IMR-90 (cell line): Measurements from ENCODE around the gene NHSL1. TPM values are rescaled to one million over a fixed set of nuclear protein-coding genes. Genes with fewer than 3 reads are reported as not detected.

Experiments used
- ATAC-seq: fragments of 200-7000 bp; cut with Tn5 transposase; 2 replicates; pipeline ENCODE4 v1.9.1; 2020; ENCODE audit warnings: low read depth, mild to moderate bottlenecking, moderate library complexity
- BruUV-seq: library from RNA; stranded (reverse); fragments of 400-500 nt; replicated peaks from 2 replicates; lab custom pipeline; 2021; lab: Mats Ljungman, UMichigan
- CTCF ChIA-PET: fragments of 300-600 bp; formaldehyde crosslinking; extraction: SDS; loops from one replicate; lab custom pipeline; 2021; ENCODE audit warnings: antibody characterized with exemption; lab: Yijun Ruan, JAX
- POLR2A ChIA-PET: fragments of 300-600 bp; sonication (Branson Sonifier 250); formaldehyde crosslinking; loops from one replicate; lab custom pipeline; 2022; ENCODE audit warnings: antibody characterized with exemption; ENCODE audit not compliant: unreplicated experiment; lab: Charles Lee
- DNase-seq: peaks from one replicate; pipeline ENCODE4 v3.0.0; 2013
- H2AFZ ChIP-seq: replicated peaks from 2 replicates; pipeline ENCODE3; 2013; ENCODE audit warnings: low read length, mild to moderate bottlenecking; ENCODE audit not compliant: poor library complexity
- H2AK5ac ChIP-seq: 2 replicates; pipeline ENCODE4 v1.6.1; 2013; ENCODE audit warnings: low read depth, low read length, inconsistent platforms
- H2AK9ac ChIP-seq: replicated peaks from 2 replicates; pipeline ENCODE3; 2013; ENCODE audit warnings: mild to moderate bottlenecking, low read depth, low read length, moderate library complexity; ENCODE audit not compliant: poor library complexity
- H2BK120ac ChIP-seq: 2 replicates; pipeline ENCODE4 v1.6.1; 2013; ENCODE audit warnings: low read depth, low read length, inconsistent platforms
- H2BK15ac ChIP-seq: 3 replicates; pipeline ENCODE4 v1.6.1; 2013; ENCODE audit warnings: low read depth, low read length, inconsistent platforms
- H2BK20ac ChIP-seq: 2 replicates; pipeline ENCODE4 v1.6.1; 2013; ENCODE audit warnings: low read depth, mild to moderate bottlenecking, inconsistent platforms, low read length, moderate library complexity
- H2BK5ac ChIP-seq: 2 replicates; pipeline ENCODE4 v1.6.1; 2013; ENCODE audit warnings: mild to moderate bottlenecking, low read depth, low read length, inconsistent platforms; ENCODE audit not compliant: poor library complexity, severe bottlenecking
- H3K14ac ChIP-seq: replicated peaks from 2 replicates; pipeline ENCODE4 v1.6.1; 2013; ENCODE audit warnings: low read depth, low read length, inconsistent platforms
- H3K18ac ChIP-seq: 2 replicates; pipeline ENCODE4 v1.6.1; 2013; ENCODE audit warnings: low read depth, low read length, control low read depth
- H3K23ac ChIP-seq: 2 replicates; pipeline ENCODE4 v1.6.1; 2013; ENCODE audit warnings: low read depth, low read length, inconsistent platforms
- H3K27ac ChIP-seq: 2 replicates; pipeline ENCODE4 v1.5.1; 2013; ENCODE audit warnings: mild to moderate bottlenecking, control low read depth, low read length; ENCODE audit not compliant: insufficient read depth
- H3K27me3 ChIP-seq: 2 replicates; pipeline ENCODE4 v1.6.1; 2013; ENCODE audit warnings: low read length; ENCODE audit not compliant: control insufficient read depth, insufficient read depth
- H3K36me3 ChIP-seq: 2 replicates; pipeline ENCODE4 v1.6.1; 2013; ENCODE audit warnings: low read length, mixed read lengths; ENCODE audit not compliant: control insufficient read depth, insufficient read depth
- H3K4ac ChIP-seq: 2 replicates; pipeline ENCODE4 v1.6.1; 2013; ENCODE audit warnings: low read depth, low read length, inconsistent platforms
- H3K4me1 ChIP-seq: 2 replicates; pipeline ENCODE4 v1.6.1; 2013; ENCODE audit warnings: low read length, mixed read lengths; ENCODE audit not compliant: control insufficient read depth, insufficient read depth
- H3K4me2 ChIP-seq: 2 replicates; pipeline ENCODE4 v1.6.1; 2013; ENCODE audit warnings: low read depth, mild to moderate bottlenecking, control low read depth, low read length, moderate library complexity
- H3K4me3 ChIP-seq: 2 replicates; pipeline ENCODE4 v1.5.1; 2013; ENCODE audit warnings: low read depth, mild to moderate bottlenecking, control low read depth, low read length, moderate library complexity; ENCODE audit not compliant: insufficient read depth
- H3K56ac ChIP-seq: 2 replicates; pipeline ENCODE4 v1.6.1; 2013; ENCODE audit warnings: low read length, inconsistent platforms; ENCODE audit not compliant: insufficient read depth; ENCODE audit errors: extremely low read depth
- H3K79me1 ChIP-seq, 2 experiments: 2 replicates each; pipeline ENCODE4 v1.6.1; 2013; ENCODE audit warnings: low read length in 2 of 2, inconsistent platforms in 1 of 2, low read depth in 1 of 2
- H3K9ac ChIP-seq: 2 replicates; pipeline ENCODE4 v1.6.1; 2013; ENCODE audit warnings: low read depth, low read length, control low read depth
- H3K9me1 ChIP-seq: 2 replicates; pipeline ENCODE4 v1.6.1; 2013; ENCODE audit warnings: low read length, inconsistent platforms; ENCODE audit not compliant: insufficient read depth
- H3K9me3 ChIP-seq: 2 replicates; pipeline ENCODE4 v1.6.1; 2013; ENCODE audit warnings: low read length; ENCODE audit not compliant: control insufficient read depth, insufficient read depth
- H4K20me1 ChIP-seq: 2 replicates; pipeline ENCODE4 v1.6.1; 2013; ENCODE audit warnings: low read length, inconsistent platforms; ENCODE audit not compliant: insufficient read depth
- H4K5ac ChIP-seq: 2 replicates; pipeline ENCODE4 v1.6.1; 2013; ENCODE audit warnings: mild to moderate bottlenecking, low read depth, low read length, control low read depth
- H4K8ac ChIP-seq, 2 experiments: 2 replicates each; pipeline ENCODE4 v1.6.1; 2013; ENCODE audit warnings: low read depth in 2 of 2, low read length in 2 of 2, control low read depth in 1 of 2, inconsistent platforms in 1 of 2
- H4K91ac ChIP-seq: 2 replicates; pipeline ENCODE4 v1.6.1; 2013; ENCODE audit warnings: low read depth, low read length, inconsistent platforms; ENCODE audit not compliant: insufficient read depth
- BHLHE40 ChIP-seq: fragments of 150-350 bp; IDR thresholded peaks from 2 replicates; pipeline ENCODE4 v1.6.1; 2016; ENCODE audit warnings: mild to moderate bottlenecking, low read depth, low read length
- CEBPB ChIP-seq: IDR thresholded peaks from 2 replicates; pipeline ENCODE4 v1.6.1; 2012; ENCODE audit warnings: low read depth, low read length, improper control_type of control experiment
- CHD1 ChIP-seq: IDR thresholded peaks from 2 replicates; pipeline ENCODE4 v1.6.1; 2012; ENCODE audit warnings: low read depth, low read length, improper control_type of control experiment
- CTCF ChIP-seq: conservative IDR thresholded peaks from 2 replicates; pipeline ENCODE4 v1.5.1; 2012; ENCODE audit warnings: mild to moderate bottlenecking, low read depth, low read length, improper control_type of control experiment
- FOS ChIP-seq: fragments of 150-350 bp; IDR thresholded peaks from 2 replicates; pipeline ENCODE4 v1.6.1; 2016; ENCODE audit warnings: low read depth, low read length
- MAFK ChIP-seq: IDR thresholded peaks from 2 replicates; pipeline ENCODE4 v1.6.1; 2012; ENCODE audit warnings: low read depth, low read length, improper control_type of control experiment
- MAZ ChIP-seq: IDR thresholded peaks from 2 replicates; pipeline ENCODE4 v1.6.1; 2012; ENCODE audit warnings: low read depth, mild to moderate bottlenecking, low read length, improper control_type of control experiment, moderate library complexity, borderline replicate concordance
- MXI1 ChIP-seq: IDR thresholded peaks from 2 replicates; pipeline ENCODE4 v1.6.1; 2012; ENCODE audit warnings: low read depth, mild to moderate bottlenecking, low read length, moderate library complexity, borderline replicate concordance
- NFE2L2 ChIP-seq: fragments of 150-350 bp; IDR thresholded peaks from 2 replicates; pipeline ENCODE4 v1.6.1; 2016; ENCODE audit warnings: low read depth, mild to moderate bottlenecking, low read length
- POLR2A ChIP-seq: IDR thresholded peaks from 2 replicates; pipeline ENCODE4 v1.6.1; 2012; ENCODE audit warnings: mild to moderate bottlenecking, low read depth, low read length
- RAD21 ChIP-seq: IDR thresholded peaks from 2 replicates; pipeline ENCODE4 v1.6.1; 2012; ENCODE audit warnings: low read length, improper control_type of control experiment
- RCOR1 ChIP-seq: IDR thresholded peaks from 2 replicates; pipeline ENCODE4 v1.6.1; 2012; ENCODE audit warnings: mild to moderate bottlenecking, low read length, improper control_type of control experiment; ENCODE audit not compliant: insufficient replicate concordance
- SMC3 ChIP-seq: fragments of 150-350 bp; IDR thresholded peaks from 2 replicates; pipeline ENCODE4 v1.6.1; 2016; ENCODE audit warnings: low read depth, mild to moderate bottlenecking, antibody characterized with exemption, low read length, moderate library complexity
- dilution Hi-C: fragments of 300-500 bp; cut with HindIII; formaldehyde crosslinking; loops from one replicate; pipeline ENCODE4 v1.14.3; 2018; ENCODE audit warnings: low sequenced_read_pairs; ENCODE audit not compliant: unreplicated experiment
- in situ Hi-C: fragments of 300-500 bp; cut with MboI; formaldehyde crosslinking; loops from 3 replicates; pipeline ENCODE4 v1.14.3; 2019; ENCODE audit warnings: low sequenced_read_pairs, inconsistent platforms, mixed read lengths
- intact Hi-C: fragments of 100-400 bp; cut with micrococcal nuclease; formaldehyde crosslinking; loops from 2 replicates; pipeline ENCODE4 v1.10.0; 2022
- polyA plus RNA-seq, 3 experiments: library from polyadenylated mRNA; depleted of rRNA; stranded (reverse); fragments of >200 nt; gene quantifications; 2 replicates each; pipeline ENCODE4 v1.2.3, GENCODE V29; 2012; ENCODE audit warnings: low replicate concordance in 1 of 3
- total RNA-seq: library from RNA; depleted of rRNA; stranded (reverse); fragments of >200 nt; gene quantifications from 2 replicates; pipeline ENCODE4 v1.2.3, GENCODE V29; 2012
- TF ChIP-seq, protein P1 (sequence below): fragments of 150-350 bp; IDR thresholded peaks from 2 replicates; pipeline ENCODE4 v1.6.1; 2016; ENCODE audit warnings: low read depth, mild to moderate bottlenecking, low read length, moderate library complexity, borderline replicate concordance

Gene NHSL1
- total and polyA plus RNA-seq, 2 of the 4 experiments (the other 2 are of a cell fraction): 5.6 to 7.2 TPM

GRCh38 chr6:138443979-138444378 is 55.3 kb downstream of the NHSL1 start:
- ChIA-PET CTCF (interaction anchor here (0.9 kb wide), 1 partner anchor 13 kb away, joined by 3 read pairs; no protein-coding TSS in a partner anchor), POLR2A (no interaction called here)
- Histone ChIP-seq H4K20me1 (no peaks in the 10 kb centered on the region), H3K9me1 (no peaks in the 10 kb centered on the region), H2BK5ac (no peak overlapping the region), H4K91ac (no peak overlapping the region), H3K56ac (no peak overlapping the region), H2AFZ (no peak overlapping the region), H3K27ac (no peak overlapping the region), H3K14ac (no peak overlapping the region), H3K9ac (no peak overlapping the region), H2AK9ac (no peak overlapping the region), H3K4me1 (no peaks in the 10 kb centered on the region), H2BK120ac (no peak overlapping the region), H3K27me3 (no peaks in the 10 kb centered on the region), H4K5ac (no peak overlapping the region), H3K9me3 (no peaks in the 10 kb centered on the region), H2BK20ac (no peak overlapping the region), H3K4me2 (no peak overlapping the region), H4K8ac (no peak overlapping the region), H2AK5ac (no peak overlapping the region), H3K4ac (no peak overlapping the region), H3K23ac (no peak overlapping the region), H3K36me3 (peaks cover 7% of the 10 kb centered on the region), H3K18ac (no peak overlapping the region), H2BK15ac (no peak overlapping the region), H3K79me1 (no peaks in the 10 kb centered on the region), H3K4me3 (no peak overlapping the region)
- TF ChIP-seq FOS: no peak
- TF ChIP-seq RCOR1: no peak
- no peak for TF ChIP-seq CEBPB
- TF ChIP-seq, protein P1, sequence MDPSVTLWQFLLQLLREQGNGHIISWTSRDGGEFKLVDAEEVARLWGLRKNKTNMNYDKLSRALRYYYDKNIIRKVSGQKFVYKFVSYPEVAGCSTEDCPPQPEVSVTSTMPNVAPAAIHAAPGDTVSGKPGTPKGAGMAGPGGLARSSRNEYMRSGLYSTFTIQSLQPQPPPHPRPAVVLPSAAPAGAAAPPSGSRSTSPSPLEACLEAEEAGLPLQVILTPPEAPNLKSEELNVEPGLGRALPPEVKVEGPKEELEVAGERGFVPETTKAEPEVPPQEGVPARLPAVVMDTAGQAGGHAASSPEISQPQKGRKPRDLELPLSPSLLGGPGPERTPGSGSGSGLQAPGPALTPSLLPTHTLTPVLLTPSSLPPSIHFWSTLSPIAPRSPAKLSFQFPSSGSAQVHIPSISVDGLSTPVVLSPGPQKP: no peak
- TF ChIP-seq MXI1: no peak
- no peak for TF ChIP-seq NFE2L2
- no peak for TF ChIP-seq RAD21
- no peak for TF ChIP-seq POLR2A
- no peak for TF ChIP-seq BHLHE40
- TF ChIP-seq MAZ: no peak
- TF ChIP-seq MAFK: no peak
- no peak for TF ChIP-seq CTCF
- TF ChIP-seq SMC3: no peak
- no peak for TF ChIP-seq CHD1
- no TSS peak for BruUV-seq
- in situ Hi-C loops: no loop called here
- intact Hi-C loops: no loop called here
- dilution Hi-C loops: no loop called here
- DNase-seq (no peak), ATAC-seq (no peak)
